H9 (cell line): ENCODE results near the gene SLC22A16. TPM values are rescaled to one million over a fixed set of nuclear protein-coding genes. Genes with fewer than 3 reads are reported as not detected.
A peak's percentile ranks its signal among the peaks of the same experiment; 100 is the strongest.

Source experiments
- DNase-seq: peaks from one replicate; pipeline ENCODE4 v3.0.0-alpha.2; 2017
- H2AFZ ChIP-seq: one replicate; pipeline ENCODE4 v1.6.1; 2013; ENCODE audit warnings: mild to moderate bottlenecking, low read length, control low read depth, moderate library complexity
- H2AK5ac ChIP-seq: 2 replicates; pipeline ENCODE4 v1.6.1; 2013; ENCODE audit warnings: low read length, control low read depth, mixed read lengths; ENCODE audit not compliant: insufficient read length
- H2BK120ac ChIP-seq: one replicate; pipeline ENCODE4 v1.6.1; 2013; ENCODE audit warnings: low read depth, mild to moderate bottlenecking, low read length, control low read depth, inconsistent platforms; ENCODE audit not compliant: poor library complexity, severe bottlenecking
- H2BK12ac ChIP-seq: 2 replicates; pipeline ENCODE4 v1.6.1; 2013; ENCODE audit warnings: low read length, control low read depth, mixed read lengths, low read depth; ENCODE audit not compliant: insufficient read length
- H2BK15ac ChIP-seq: 2 replicates; pipeline ENCODE4 v1.6.1; 2013; ENCODE audit warnings: low read depth, low read length, control low read depth
- H2BK20ac ChIP-seq: one replicate; pipeline ENCODE4 v1.6.1; 2013; ENCODE audit warnings: low read depth, mild to moderate bottlenecking, low read length, control low read depth, inconsistent platforms; ENCODE audit not compliant: poor library complexity, severe bottlenecking
- H2BK5ac ChIP-seq: 2 replicates; pipeline ENCODE4 v1.6.1; 2013; ENCODE audit warnings: low read length, control low read depth, mixed read lengths; ENCODE audit not compliant: insufficient read length
- H3K14ac ChIP-seq: 2 replicates; pipeline ENCODE4 v1.6.1; 2013; ENCODE audit warnings: low read length, control low read depth; ENCODE audit not compliant: insufficient read depth
- H3K18ac ChIP-seq: 2 replicates; pipeline ENCODE4 v1.6.1; 2013; ENCODE audit warnings: low read depth, mild to moderate bottlenecking, mixed read lengths, low read length, control low read depth; ENCODE audit not compliant: insufficient read length
- H3K23ac ChIP-seq: 2 replicates; pipeline ENCODE4 v1.6.1; 2013; ENCODE audit warnings: low read length, control low read depth, mixed read lengths, low read depth; ENCODE audit not compliant: insufficient read length
- H3K23me2 ChIP-seq: 2 replicates; pipeline ENCODE4 v1.6.1; 2013; ENCODE audit warnings: low read depth, mild to moderate bottlenecking, mixed read lengths, low read length, control low read depth; ENCODE audit not compliant: insufficient read length, poor library complexity, severe bottlenecking
- H3K27ac ChIP-seq: 2 replicates; pipeline ENCODE4 v1.5.1; 2013; ENCODE audit warnings: low read length, control low read depth, mixed read lengths, low read depth; ENCODE audit not compliant: insufficient read length
- H3K27me3 ChIP-seq: 2 replicates; pipeline ENCODE4 v1.6.1; 2013; ENCODE audit warnings: low read length, control low read depth, inconsistent platforms; ENCODE audit not compliant: insufficient read depth
- H3K4ac ChIP-seq: 2 replicates; pipeline ENCODE4 v1.6.1; 2013; ENCODE audit warnings: low read depth, mild to moderate bottlenecking, control low read depth, inconsistent platforms, low read length, moderate library complexity
- H3K4me1 ChIP-seq: 2 replicates; pipeline ENCODE4 v1.6.1; 2013; ENCODE audit warnings: low read length, control low read depth, inconsistent platforms; ENCODE audit not compliant: insufficient read depth
- H3K4me2 ChIP-seq: 2 replicates; pipeline ENCODE4 v1.6.1; 2013; ENCODE audit warnings: low read length, control low read depth, mixed read lengths; ENCODE audit not compliant: insufficient read length, insufficient read depth
- H3K56ac ChIP-seq: 2 replicates; pipeline ENCODE4 v1.6.1; 2013; ENCODE audit warnings: low read depth, mild to moderate bottlenecking, mixed read lengths, low read length, control low read depth; ENCODE audit not compliant: insufficient read length
- H3K79me1 ChIP-seq: 2 replicates; pipeline ENCODE4 v1.6.1; 2013; ENCODE audit warnings: low read depth, mild to moderate bottlenecking, moderate library complexity, low read length, control low read depth, inconsistent platforms; ENCODE audit not compliant: insufficient read depth, poor library complexity, severe bottlenecking
- H3K79me2 ChIP-seq: 2 replicates; pipeline ENCODE4 v1.6.1; 2013; ENCODE audit warnings: low read length, control low read depth, inconsistent platforms; ENCODE audit not compliant: insufficient read depth
- H3K9ac ChIP-seq: 2 replicates; pipeline ENCODE4 v1.6.1; 2013; ENCODE audit warnings: low read length, control low read depth, mixed read lengths; ENCODE audit not compliant: insufficient read length; ENCODE audit errors: extremely low read depth
- H3K9me3 ChIP-seq: one replicate; pipeline ENCODE4 v1.6.1; 2013; ENCODE audit warnings: low read depth, low read length, inconsistent platforms; ENCODE audit not compliant: control insufficient read depth
- H3T11ph ChIP-seq: one replicate; pipeline ENCODE4 v1.6.1; 2013; ENCODE audit warnings: mild to moderate bottlenecking, low read length, control low read depth, inconsistent platforms
- H4K20me1 ChIP-seq: one replicate; pipeline ENCODE4 v1.6.1; 2013; ENCODE audit not compliant: control insufficient read depth, insufficient read length, insufficient read depth
- H4K5ac ChIP-seq: 2 replicates; pipeline ENCODE4 v1.6.1; 2013; ENCODE audit warnings: low read depth, mild to moderate bottlenecking, mixed read lengths, low read length, control low read depth; ENCODE audit not compliant: insufficient read length
- H4K8ac ChIP-seq: replicated peaks from 2 replicates; pipeline ENCODE4 v1.6.1; 2013; ENCODE audit warnings: low read length, control low read depth, mixed read lengths, low read depth; ENCODE audit not compliant: insufficient read length
- H4K91ac ChIP-seq: 2 replicates; pipeline ENCODE4 v1.6.1; 2013; ENCODE audit warnings: low read depth, mild to moderate bottlenecking, moderate library complexity, mixed read lengths, low read length, control low read depth; ENCODE audit not compliant: insufficient read length
- H3K27ac Mint-ChIP-seq, 3 experiments: 2 replicates in 2 of 3; 3 replicates in 1 of 3; pipeline ENCODE4 v1.8.0; 2020 to 2021; ENCODE audit warnings: mixed read lengths in 3 of 3, mild to moderate bottlenecking in 1 of 3, moderate library complexity in 1 of 3
- H3K27me3 Mint-ChIP-seq: 2 replicates; pipeline ENCODE4 v1.8.0; 2021; ENCODE audit warnings: low read depth, mild to moderate bottlenecking, moderate library complexity, mixed read lengths
- H3K36me3 Mint-ChIP-seq, 3 experiments: 2 replicates in 2 of 3; 3 replicates in 1 of 3; pipeline ENCODE4 v1.8.0; 2020 to 2021; ENCODE audit warnings: low read depth in 3 of 3, mixed read lengths in 3 of 3; ENCODE audit not compliant: insufficient read depth in 1 of 3
- H3K4me1 Mint-ChIP-seq, 2 experiments: 2 replicates each; pipeline ENCODE4 v1.8.0; 2020; ENCODE audit warnings: mixed read lengths in 2 of 2
- H3K4me3 Mint-ChIP-seq, 2 experiments: 2 replicates in 1 of 2; 3 replicates in 1 of 2; pipeline ENCODE4 v1.8.0; 2020 to 2021; ENCODE audit warnings: mild to moderate bottlenecking in 2 of 2, mixed read lengths in 2 of 2, moderate library complexity in 1 of 2
- H3K9me3 Mint-ChIP-seq, 2 experiments: 2 replicates in 1 of 2; 3 replicates in 1 of 2; pipeline ENCODE4 v1.8.0; 2020; ENCODE audit warnings: mild to moderate bottlenecking in 2 of 2, mixed read lengths in 2 of 2, moderate library complexity in 1 of 2
- WGBS: extraction: QIAGEN DNeasy Blood & Tissue Kit; methylation state at CpG from one replicate; pipeline ENCODE4 v1.1.7; 2013; ENCODE audit warnings: missing lambda C conversion rate, low lambda C conversion rate, mixed read lengths; ENCODE audit not compliant: insufficient read length; ENCODE audit errors: extremely low coverage; 5-methylcytosine and 5-hydroxymethylcytosine counted together
- long read RNA-seq: library from polyadenylated mRNA; unstranded; transcript quantifications from one replicate; pipeline ENCODE4 v2.0.0, GENCODE V29; 2020
- total RNA-seq: library from RNA; stranded (reverse); gene quantifications from 2 replicates; pipeline ENCODE4 v1.2.1, GENCODE V29; 2021
- TF ChIP-seq, protein P1 (sequence below): fragments of 200-600 bp; sonication (generic); conservative IDR thresholded peaks from 3 replicates; pipeline ENCODE4 v1.8.0; 2021; ENCODE audit warnings: antibody characterized with exemption, mild to moderate bottlenecking

Gene SLC22A16, protein sequence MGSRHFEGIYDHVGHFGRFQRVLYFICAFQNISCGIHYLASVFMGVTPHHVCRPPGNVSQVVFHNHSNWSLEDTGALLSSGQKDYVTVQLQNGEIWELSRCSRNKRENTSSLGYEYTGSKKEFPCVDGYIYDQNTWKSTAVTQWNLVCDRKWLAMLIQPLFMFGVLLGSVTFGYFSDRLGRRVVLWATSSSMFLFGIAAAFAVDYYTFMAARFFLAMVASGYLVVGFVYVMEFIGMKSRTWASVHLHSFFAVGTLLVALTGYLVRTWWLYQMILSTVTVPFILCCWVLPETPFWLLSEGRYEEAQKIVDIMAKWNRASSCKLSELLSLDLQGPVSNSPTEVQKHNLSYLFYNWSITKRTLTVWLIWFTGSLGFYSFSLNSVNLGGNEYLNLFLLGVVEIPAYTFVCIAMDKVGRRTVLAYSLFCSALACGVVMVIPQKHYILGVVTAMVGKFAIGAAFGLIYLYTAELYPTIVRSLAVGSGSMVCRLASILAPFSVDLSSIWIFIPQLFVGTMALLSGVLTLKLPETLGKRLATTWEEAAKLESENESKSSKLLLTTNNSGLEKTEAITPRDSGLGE
- total RNA-seq: not detected in 2 replicates
- long read RNA-seq: 0 reads

DNA sequence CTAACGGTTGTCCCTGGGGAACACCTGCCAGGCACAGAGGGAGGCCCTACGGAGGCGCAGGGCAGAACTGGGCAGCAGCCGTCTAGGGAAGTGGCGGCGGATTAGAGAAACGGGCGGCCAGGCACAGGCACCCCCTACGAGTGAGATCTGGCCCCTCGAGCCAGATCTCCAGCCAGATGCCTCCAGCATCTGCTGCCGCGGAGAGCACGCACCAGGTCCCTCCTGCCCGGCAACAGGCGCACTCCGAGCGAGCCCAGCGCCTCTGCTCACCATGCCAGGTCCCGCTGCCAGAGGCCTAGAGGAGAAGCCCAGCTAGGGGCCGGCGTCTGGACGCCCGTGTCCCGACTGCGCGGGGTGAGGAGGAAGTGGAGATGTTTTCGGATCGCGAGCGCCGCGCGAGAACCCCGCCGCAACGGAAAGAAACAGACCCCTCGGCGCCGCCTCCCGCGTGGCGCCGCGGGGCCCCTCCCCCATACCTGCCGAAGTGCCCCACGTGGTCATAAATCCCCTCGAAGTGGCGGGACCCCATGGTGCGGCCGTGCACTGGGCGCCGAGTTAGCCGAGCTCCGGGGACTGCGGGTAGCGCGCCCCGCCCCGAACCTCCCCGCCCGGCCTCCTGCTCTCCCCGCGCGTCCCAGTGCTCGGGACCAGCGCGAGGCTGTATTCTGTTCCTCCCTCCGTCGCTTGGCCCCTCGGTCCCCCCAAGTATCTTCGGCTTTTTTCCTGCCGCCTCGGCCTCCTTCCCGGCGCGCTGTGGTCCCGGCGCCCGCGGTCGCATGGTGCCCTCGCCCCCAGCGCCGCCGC, at the start of gene SLC22A16:
TSS of gene SLC22A16 (minus strand) at position 568 of the 804 bp plus-strand sequence. CDS start at position 529, 39 bp downstream.
- Histone ChIP-seq H3K23me2 (no peaks in the 10 kb centered on the region), H3K18ac (no peak within 1 kb of the TSS), H2AK5ac (no peak within 1 kb of the TSS), H4K20me1 (no peaks in the 10 kb centered on the region), H2BK5ac (no peak within 1 kb of the TSS), H3T11ph (no peak within 1 kb of the TSS), H3K9ac (no peak within 1 kb of the TSS), H3K4me2 (no peak within 1 kb of the TSS), H2BK12ac (no peak within 1 kb of the TSS), H3K23ac (no peak within 1 kb of the TSS), H3K14ac (no peak within 1 kb of the TSS), H3K9me3 (no peaks in the 10 kb centered on the region), H2AFZ (no peak within 1 kb of the TSS), H4K8ac (no peak within 1 kb of the TSS), H3K79me2 (no peaks in the 10 kb centered on the region), H3K27ac (no peak within 1 kb of the TSS), H2BK120ac (no peak within 1 kb of the TSS), H3K27me3 (no peaks in the 10 kb centered on the region), H4K91ac (no peak within 1 kb of the TSS), H4K5ac (no peak within 1 kb of the TSS), H2BK15ac (no peak within 1 kb of the TSS), H3K56ac (no peak within 1 kb of the TSS), H3K4me1 (no peaks in the 10 kb centered on the region), H3K4ac (no peak within 1 kb of the TSS), H3K79me1 (no peaks in the 10 kb centered on the region), H2BK20ac (no peak within 1 kb of the TSS)
- Mint-ChIP-seq H3K27me3 (no peaks in the 10 kb centered on the region; the same call in 1 of the 2 replicates), H3K36me3 (peaks cover 0 to 7% (median 2%) of the 10 kb centered on the region in 3 experiments; a peak in 5 of 7 replicates), H3K4me1 (no peaks in the 10 kb centered on the region), H3K4me3 (peak within 1 kb of the TSS in 1 of 2 experiments; percentile 63; a peak in 1 of 5 replicates), H3K27ac (no peak within 1 kb of the TSS), H3K9me3 (peaks cover 8 to 20% of the 10 kb centered on the region in 2 experiments; a peak in 4 of 5 replicates)
- no peak for DNase-seq
- no CpG with 5 or more reads among the region's 85 CpGs for WGBS
- TF ChIP-seq, protein P1, sequence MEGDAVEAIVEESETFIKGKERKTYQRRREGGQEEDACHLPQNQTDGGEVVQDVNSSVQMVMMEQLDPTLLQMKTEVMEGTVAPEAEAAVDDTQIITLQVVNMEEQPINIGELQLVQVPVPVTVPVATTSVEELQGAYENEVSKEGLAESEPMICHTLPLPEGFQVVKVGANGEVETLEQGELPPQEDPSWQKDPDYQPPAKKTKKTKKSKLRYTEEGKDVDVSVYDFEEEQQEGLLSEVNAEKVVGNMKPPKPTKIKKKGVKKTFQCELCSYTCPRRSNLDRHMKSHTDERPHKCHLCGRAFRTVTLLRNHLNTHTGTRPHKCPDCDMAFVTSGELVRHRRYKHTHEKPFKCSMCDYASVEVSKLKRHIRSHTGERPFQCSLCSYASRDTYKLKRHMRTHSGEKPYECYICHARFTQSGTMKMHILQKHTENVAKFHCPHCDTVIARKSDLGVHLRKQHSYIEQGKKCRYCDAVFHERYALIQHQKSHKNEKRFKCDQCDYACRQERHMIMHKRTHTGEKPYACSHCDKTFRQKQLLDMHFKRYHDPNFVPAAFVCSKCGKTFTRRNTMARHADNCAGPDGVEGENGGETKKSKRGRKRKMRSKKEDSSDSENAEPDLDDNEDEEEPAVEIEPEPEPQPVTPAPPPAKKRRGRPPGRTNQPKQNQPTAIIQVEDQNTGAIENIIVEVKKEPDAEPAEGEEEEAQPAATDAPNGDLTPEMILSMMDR: no peak
